HepG2 (cell line): Measurements from ENCODE around the gene HEATR1. TPM values are rescaled to one million over a fixed set of nuclear protein-coding genes. Genes with fewer than 3 reads are reported as not detected.

Experiments
- AGO1 ChIP-seq: fragments of 200-400 bp; formaldehyde crosslinking; IDR thresholded peaks from 2 replicates; pipeline ENCODE4 v1.6.1; 2017; ENCODE audit warnings: mild to moderate bottlenecking, low read depth, low read length, moderate library complexity; ENCODE audit not compliant: poor library complexity, severe bottlenecking
- ATF3 ChIP-seq: sonication (generic); formaldehyde crosslinking; IDR thresholded peaks from 2 replicates; pipeline ENCODE4 v1.4.0; 2020; ENCODE audit warnings: missing genetic modification reagents
- ATM ChIP-seq: fragments of 450-650 bp; IDR thresholded peaks from 2 replicates; pipeline ENCODE4 v1.7.1; 2017; ENCODE audit warnings: mild to moderate bottlenecking, borderline replicate concordance
- CEBPG ChIP-seq: IDR thresholded peaks from 2 replicates; pipeline ENCODE4 v1.6.1; 2016
- DNMT1 ChIP-seq: sonication (generic); formaldehyde crosslinking; IDR thresholded peaks from 2 replicates; pipeline ENCODE4 v1.5.1; 2020; ENCODE audit warnings: mild to moderate bottlenecking, missing genetic modification reagents
- EP300 ChIP-seq, 3 experiments: sonication (generic) in 1 of 3; formaldehyde crosslinking in 1 of 3; IDR thresholded peaks; 2 replicates each; pipeline versions ENCODE4 v1.5.1 to v1.6.1; 2011 to 2020; ENCODE audit warnings: low read depth in 2 of 3, low read length in 2 of 3, borderline replicate concordance in 1 of 3, improper control_type of control experiment in 1 of 3, mild to moderate bottlenecking in 1 of 3, missing genetic modification reagents in 1 of 3, moderate library complexity in 1 of 3
- FOXO1 ChIP-seq: sonication (generic); formaldehyde crosslinking; IDR thresholded peaks from 2 replicates; pipeline ENCODE4 v1.4.0; 2020; ENCODE audit warnings: missing genetic modification reagents
- FOXP4 ChIP-seq: sonication (generic); formaldehyde crosslinking; IDR thresholded peaks from 2 replicates; pipeline ENCODE4 v1.4.0; 2020; ENCODE audit warnings: missing genetic modification reagents
- HDAC1 ChIP-seq: sonication (generic); formaldehyde crosslinking; IDR thresholded peaks from 2 replicates; pipeline ENCODE4 v1.5.1; 2020; ENCODE audit warnings: mild to moderate bottlenecking, missing genetic modification reagents
- HIVEP1 ChIP-seq: sonication (generic); formaldehyde crosslinking; IDR thresholded peaks from 2 replicates; pipeline ENCODE4 v1.4.0; 2020; ENCODE audit warnings: mild to moderate bottlenecking, missing genetic modification reagents
- MEF2D ChIP-seq: sonication (generic); formaldehyde crosslinking; IDR thresholded peaks from 2 replicates; pipeline ENCODE4 v1.5.1; 2020; ENCODE audit warnings: mild to moderate bottlenecking, missing genetic modification reagents
- MZF1 ChIP-seq: sonication (generic); formaldehyde crosslinking; IDR thresholded peaks from 2 replicates; pipeline ENCODE4 v1.8.1; 2023; ENCODE audit warnings: mild to moderate bottlenecking, missing genetic modification reagents, borderline replicate concordance
- NFYC ChIP-seq: IDR thresholded peaks from 2 replicates; pipeline ENCODE4 v1.6.1; 2016; ENCODE audit warnings: missing genetic modification reagents, missing compliant biosample characterization
- PAF1 ChIP-seq: IDR thresholded peaks from 2 replicates; pipeline ENCODE4 v1.6.1; 2016; ENCODE audit warnings: missing genetic modification reagents, missing compliant biosample characterization
- PHF20 ChIP-seq: sonication (generic); formaldehyde crosslinking; IDR thresholded peaks from 2 replicates; pipeline ENCODE4 v1.5.0; 2020; ENCODE audit warnings: mild to moderate bottlenecking, missing genetic modification reagents
- PPARG ChIP-seq: conservative IDR thresholded peaks from 2 replicates; pipeline ENCODE4 v1.6.1; 2016; ENCODE audit warnings: missing biosample characterization, missing genetic modification reagents
- SAP130 ChIP-seq: IDR thresholded peaks from 2 replicates; pipeline ENCODE4 v1.6.1; 2016; ENCODE audit warnings: low read depth
- SMAD3 ChIP-seq: sonication (generic); formaldehyde crosslinking; IDR thresholded peaks from 2 replicates; pipeline ENCODE4 v1.4.0; 2020; ENCODE audit warnings: missing genetic modification reagents
- SOX5 ChIP-seq: IDR thresholded peaks from 2 replicates; pipeline ENCODE4 v1.6.1; 2016; ENCODE audit warnings: borderline replicate concordance
- TBX2 ChIP-seq: sonication (generic); formaldehyde crosslinking; IDR thresholded peaks from 2 replicates; pipeline ENCODE4 v1.5.0; 2020; ENCODE audit warnings: missing genetic modification reagents, mild to moderate bottlenecking, borderline replicate concordance
- TCF7L2 ChIP-seq: IDR thresholded peaks from 2 replicates; pipeline ENCODE4 v1.6.1; 2011; ENCODE audit warnings: mild to moderate bottlenecking, low read depth, low read length, moderate library complexity
- XBP1 ChIP-seq: sonication (generic); formaldehyde crosslinking; IDR thresholded peaks from 2 replicates; pipeline ENCODE4 v1.5.0; 2020; ENCODE audit warnings: missing genetic modification reagents
- ZNF784 ChIP-seq: sonication (generic); formaldehyde crosslinking; IDR thresholded peaks from 2 replicates; pipeline ENCODE4 v1.5.1; 2020; ENCODE audit warnings: missing genetic modification reagents, mild to moderate bottlenecking, borderline replicate concordance
- ZXDC ChIP-seq: sonication (generic); formaldehyde crosslinking; IDR thresholded peaks from 2 replicates; pipeline ENCODE4 v1.5.0; 2020; ENCODE audit warnings: mild to moderate bottlenecking, missing genetic modification reagents
- polyA plus RNA-seq, 8 experiments: library from polyadenylated mRNA; depleted of rRNA in 3 of 8; stranded (reverse) in 7 of 8; unstranded in 1 of 8; fragments of >200 nt; fragmentation: Illumina TruSeq in 4 of 8; extraction: Trizol in 4 of 8; gene quantifications; 2 replicates each; pipeline versions ENCODE4 v1.2.1 to v1.2.3, GENCODE V29; 2011 to 2016; ENCODE audit warnings: low read depth in 4 of 8, missing spikeins in 1 of 8, mixed read lengths in 1 of 8; ENCODE audit not compliant: insufficient read depth in 1 of 8
- total RNA-seq, 5 experiments: library from RNA; depleted of rRNA; stranded (reverse); fragments of >200 nt; fragmentation: Illumina TruSeq; extraction: Trizol; gene quantifications; 2 replicates each; pipeline ENCODE4 v1.2.3, GENCODE V29; 2016; ENCODE audit warnings: low read depth in 1 of 5

HEATR1 gene
- total and polyA plus RNA-seq, 2 of the 13 experiments (the other 11 are each of a cell fraction or from before 2014, with no cell fraction given), result 10.2 to 45.8 TPM

GRCh38 chr1:236514703-236515442 is 89.4 kb downstream of the HEATR1 start (continued):
- TF ChIP-seq FOXP4 (CRISPR knock-in tag), result peak; percentile 90
- peak in 1 of 2 experiments; percentile 80; a peak in 2 of 4 replicates for TF ChIP-seq EP300 (IDR thresholded peaks at IDR 0.05; ENCODE audit: low read depth in 2 of 2, low read length in 2 of 2)
- TF ChIP-seq EP300 (CRISPR knock-in tag; IDR thresholded peaks at IDR 0.05; ENCODE audit: borderline replicate concordance), result peak; percentile 46; the same call in 1 of the 2 replicates
- no peak for TF ChIP-seq PHF20
- TF ChIP-seq SAP130 (CRISPR knock-in tag), result peak; percentile 45
- no peak for TF ChIP-seq ATF3 (CRISPR knock-in tag)
- TF ChIP-seq TBX2 (CRISPR knock-in tag), result peak; percentile 26; the same call in 1 of the 2 replicates
- no peak for TF ChIP-seq ZNF784
- no peak for TF ChIP-seq XBP1
- 0 out of 2 replicates have a peak, but pooled peaks have one; percentile 28 for TF ChIP-seq PPARG (CRISPR knock-in tag)
- no peak for TF ChIP-seq DNMT1 (CRISPR knock-in tag)
- no peak for TF ChIP-seq AGO1
- peak; percentile 74; the same call in 1 of the 2 replicates for TF ChIP-seq FOXO1 (CRISPR knock-in tag)
- TF ChIP-seq NFYC (CRISPR knock-in tag), result no peak
- TF ChIP-seq ATM, result no peak
- no peak for TF ChIP-seq HIVEP1 (CRISPR knock-in tag)
- peak; percentile 44; the same call in 1 of the 2 replicates for TF ChIP-seq SMAD3
- TF ChIP-seq HDAC1 (CRISPR knock-in tag), result peak; percentile 75
- no peak for TF ChIP-seq ZXDC (CRISPR knock-in tag)
- no peak for TF ChIP-seq MZF1 (CRISPR knock-in tag)
- peak; percentile 66; the same call in 1 of the 2 replicates for TF ChIP-seq MEF2D (CRISPR knock-in tag)
- TF ChIP-seq PAF1, result no peak
- TF ChIP-seq CEBPG (CRISPR knock-in tag), result peak; percentile 23; the same call in 1 of the 2 replicates
- TF ChIP-seq TCF7L2, result no peak
- no peak; the same call in 1 of the 2 replicates for TF ChIP-seq SOX5 (CRISPR knock-in tag)
